ENCODE results near the gene NFKB2.

Gene NFKB2

DNA sequence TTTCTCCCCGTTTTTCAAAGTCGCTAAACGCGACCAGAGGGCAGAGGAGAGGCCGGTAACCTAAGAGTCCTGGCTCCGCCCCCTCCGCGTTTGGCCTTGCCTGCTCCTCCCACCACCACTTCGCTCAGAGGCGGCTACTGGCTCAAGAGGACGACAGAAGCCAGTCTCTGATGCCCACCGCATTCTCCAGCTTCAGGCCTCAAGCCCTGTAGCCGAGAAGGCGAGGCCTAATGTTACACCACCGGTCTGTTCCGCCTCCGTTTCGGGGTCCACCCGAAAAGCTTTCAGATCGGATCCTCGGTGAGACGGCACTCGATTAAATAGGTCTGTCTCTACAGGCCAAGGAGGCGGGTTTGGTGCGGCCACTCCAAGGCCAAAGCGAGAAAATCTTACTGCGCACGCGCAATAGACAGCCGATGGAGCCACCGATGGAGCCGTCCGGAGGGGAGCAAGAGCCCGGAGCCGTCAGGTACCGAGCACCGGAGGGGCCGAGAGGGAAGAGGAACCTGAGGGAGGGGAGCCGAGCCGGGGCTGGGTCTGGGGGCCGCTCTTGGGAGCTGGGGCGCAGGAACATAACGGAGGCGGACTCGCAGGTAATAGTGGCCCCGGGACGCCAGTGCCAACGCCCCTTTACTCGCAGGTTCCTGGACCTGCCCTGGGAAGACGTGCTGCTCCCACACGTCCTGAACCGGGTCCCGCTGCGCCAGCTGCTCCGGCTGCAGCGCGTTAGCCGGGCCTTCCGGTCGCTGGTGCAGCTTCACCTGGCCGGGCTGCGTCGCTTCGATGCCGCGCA is 25.4 kb downstream of the NFKB2 start, which contains the start of gene FBXL15 (continued):
- TF ChIP-seq ZBTB10 (tag by site-specific recombination; IDR thresholded peaks at IDR 0.05) = peak; percentile 62; the same call in 1 of the 2 replicates
- TF ChIP-seq ZNF701 (tag by site-specific recombination; IDR thresholded peaks at IDR 0.05) = no peak
- no peak for TF ChIP-seq ZNF560 (tag by site-specific recombination; IDR thresholded peaks at IDR 0.05; ENCODE audit: borderline replicate concordance)
- TF ChIP-seq ZBTB1 (tag by site-specific recombination; IDR thresholded peaks at IDR 0.05) = peak; percentile 6; the same call in 1 of the 2 replicates
- TF ChIP-seq ZNF223 (tag by site-specific recombination; IDR thresholded peaks at IDR 0.05) = no peak
- peak; percentile 71 for TF ChIP-seq KLF9 (tag by site-specific recombination; IDR thresholded peaks at IDR 0.05; ENCODE audit: low read depth)
- TF ChIP-seq ZNF302 (tag by site-specific recombination; IDR thresholded peaks at IDR 0.05; ENCODE audit: low read depth) = no peak
- TF ChIP-seq ZNF529 (tag by site-specific recombination; IDR thresholded peaks at IDR 0.05; ENCODE audit: insufficient replicate concordance) = no peak
- TF ChIP-seq ZNF157 (tag by site-specific recombination; IDR thresholded peaks at IDR 0.05) = no peak
- peak; percentile 36; the same call in 1 of the 2 replicates for TF ChIP-seq ZNF623 (tag by site-specific recombination; IDR thresholded peaks at IDR 0.05)
- TF ChIP-seq ZNF571 (tag by site-specific recombination; IDR thresholded peaks at IDR 0.05) = no peak
- TF ChIP-seq, protein P1, sequence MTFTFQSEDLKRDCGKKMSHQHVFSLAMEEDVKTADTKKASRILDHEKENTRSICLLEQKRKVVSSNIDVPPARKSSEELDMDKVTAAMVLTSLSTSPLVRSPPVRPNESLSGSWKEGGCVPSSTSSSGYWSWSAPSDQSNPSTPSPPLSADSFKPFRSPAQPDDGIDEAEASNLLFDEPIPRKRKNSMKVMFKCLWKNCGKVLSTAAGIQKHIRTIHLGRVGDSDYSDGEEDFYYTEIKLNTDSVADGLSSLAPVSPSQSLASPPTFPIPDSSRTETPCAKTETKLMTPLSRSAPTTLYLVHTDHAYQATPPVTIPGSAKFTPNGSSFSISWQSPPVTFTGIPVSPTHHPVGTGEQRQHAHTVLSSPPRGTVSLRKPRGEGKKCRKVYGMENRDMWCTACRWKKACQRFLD (tag by site-specific recombination; IDR thresholded peaks at IDR 0.05) = 0 out of 2 replicates have a peak, but pooled peaks have one; percentile 46
- TF ChIP-seq, protein P2, sequence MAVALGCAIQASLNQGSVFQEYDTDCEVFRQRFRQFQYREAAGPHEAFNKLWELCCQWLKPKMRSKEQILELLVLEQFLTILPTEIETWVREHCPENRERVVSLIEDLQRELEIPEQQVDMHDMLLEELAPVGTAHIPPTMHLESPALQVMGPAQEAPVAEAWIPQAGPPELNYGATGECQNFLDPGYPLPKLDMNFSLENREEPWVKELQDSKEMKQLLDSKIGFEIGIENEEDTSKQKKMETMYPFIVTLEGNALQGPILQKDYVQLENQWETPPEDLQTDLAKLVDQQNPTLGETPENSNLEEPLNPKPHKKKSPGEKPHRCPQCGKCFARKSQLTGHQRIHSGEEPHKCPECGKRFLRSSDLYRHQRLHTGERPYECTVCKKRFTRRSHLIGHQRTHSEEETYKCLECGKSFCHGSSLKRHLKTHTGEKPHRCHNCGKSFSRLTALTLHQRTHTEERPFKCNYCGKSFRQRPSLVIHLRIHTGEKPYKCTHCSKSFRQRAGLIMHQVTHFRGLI (tag by site-specific recombination; IDR thresholded peaks at IDR 0.05) = peak; percentile 40; the same call in 1 of the 2 replicates
- TF ChIP-seq ZNF510 (tag by site-specific recombination; IDR thresholded peaks at IDR 0.05; ENCODE audit: insufficient replicate concordance) = no peak
- TF ChIP-seq, protein P3, sequence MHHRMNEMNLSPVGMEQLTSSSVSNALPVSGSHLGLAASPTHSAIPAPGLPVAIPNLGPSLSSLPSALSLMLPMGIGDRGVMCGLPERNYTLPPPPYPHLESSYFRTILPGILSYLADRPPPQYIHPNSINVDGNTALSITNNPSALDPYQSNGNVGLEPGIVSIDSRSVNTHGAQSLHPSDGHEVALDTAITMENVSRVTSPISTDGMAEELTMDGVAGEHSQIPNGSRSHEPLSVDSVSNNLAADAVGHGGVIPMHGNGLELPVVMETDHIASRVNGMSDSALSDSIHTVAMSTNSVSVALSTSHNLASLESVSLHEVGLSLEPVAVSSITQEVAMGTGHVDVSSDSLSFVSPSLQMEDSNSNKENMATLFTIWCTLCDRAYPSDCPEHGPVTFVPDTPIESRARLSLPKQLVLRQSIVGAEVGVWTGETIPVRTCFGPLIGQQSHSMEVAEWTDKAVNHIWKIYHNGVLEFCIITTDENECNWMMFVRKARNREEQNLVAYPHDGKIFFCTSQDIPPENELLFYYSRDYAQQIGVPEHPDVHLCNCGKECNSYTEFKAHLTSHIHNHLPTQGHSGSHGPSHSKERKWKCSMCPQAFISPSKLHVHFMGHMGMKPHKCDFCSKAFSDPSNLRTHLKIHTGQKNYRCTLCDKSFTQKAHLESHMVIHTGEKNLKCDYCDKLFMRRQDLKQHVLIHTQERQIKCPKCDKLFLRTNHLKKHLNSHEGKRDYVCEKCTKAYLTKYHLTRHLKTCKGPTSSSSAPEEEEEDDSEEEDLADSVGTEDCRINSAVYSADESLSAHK (tag by site-specific recombination; IDR thresholded peaks at IDR 0.05) = peak; percentile 41
- peak; percentile 89 for TF ChIP-seq ZNF660 (tag by site-specific recombination; IDR thresholded peaks at IDR 0.05)
- peak; percentile 72; the same call in 1 of the 2 replicates for TF ChIP-seq OVOL3 (tag by site-specific recombination; IDR thresholded peaks at IDR 0.05)
- TF ChIP-seq ZNF114 (tag by site-specific recombination; IDR thresholded peaks at IDR 0.05) = no peak
- TF ChIP-seq ZNF513 (tag by site-specific recombination; IDR thresholded peaks at IDR 0.05) = peak; percentile 24; the same call in 1 of the 2 replicates
- TF ChIP-seq, protein P4, sequence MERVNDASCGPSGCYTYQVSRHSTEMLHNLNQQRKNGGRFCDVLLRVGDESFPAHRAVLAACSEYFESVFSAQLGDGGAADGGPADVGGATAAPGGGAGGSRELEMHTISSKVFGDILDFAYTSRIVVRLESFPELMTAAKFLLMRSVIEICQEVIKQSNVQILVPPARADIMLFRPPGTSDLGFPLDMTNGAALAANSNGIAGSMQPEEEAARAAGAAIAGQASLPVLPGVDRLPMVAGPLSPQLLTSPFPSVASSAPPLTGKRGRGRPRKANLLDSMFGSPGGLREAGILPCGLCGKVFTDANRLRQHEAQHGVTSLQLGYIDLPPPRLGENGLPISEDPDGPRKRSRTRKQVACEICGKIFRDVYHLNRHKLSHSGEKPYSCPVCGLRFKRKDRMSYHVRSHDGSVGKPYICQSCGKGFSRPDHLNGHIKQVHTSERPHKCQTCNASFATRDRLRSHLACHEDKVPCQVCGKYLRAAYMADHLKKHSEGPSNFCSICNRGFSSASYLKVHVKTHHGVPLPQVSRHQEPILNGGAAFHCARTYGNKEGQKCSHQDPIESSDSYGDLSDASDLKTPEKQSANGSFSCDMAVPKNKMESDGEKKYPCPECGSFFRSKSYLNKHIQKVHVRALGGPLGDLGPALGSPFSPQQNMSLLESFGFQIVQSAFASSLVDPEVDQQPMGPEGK (tag by site-specific recombination; IDR thresholded peaks at IDR 0.05) = peak; percentile 94
- TF ChIP-seq ZNF239 (tag by site-specific recombination; IDR thresholded peaks at IDR 0.05) = no peak
- TF ChIP-seq, protein P5, sequence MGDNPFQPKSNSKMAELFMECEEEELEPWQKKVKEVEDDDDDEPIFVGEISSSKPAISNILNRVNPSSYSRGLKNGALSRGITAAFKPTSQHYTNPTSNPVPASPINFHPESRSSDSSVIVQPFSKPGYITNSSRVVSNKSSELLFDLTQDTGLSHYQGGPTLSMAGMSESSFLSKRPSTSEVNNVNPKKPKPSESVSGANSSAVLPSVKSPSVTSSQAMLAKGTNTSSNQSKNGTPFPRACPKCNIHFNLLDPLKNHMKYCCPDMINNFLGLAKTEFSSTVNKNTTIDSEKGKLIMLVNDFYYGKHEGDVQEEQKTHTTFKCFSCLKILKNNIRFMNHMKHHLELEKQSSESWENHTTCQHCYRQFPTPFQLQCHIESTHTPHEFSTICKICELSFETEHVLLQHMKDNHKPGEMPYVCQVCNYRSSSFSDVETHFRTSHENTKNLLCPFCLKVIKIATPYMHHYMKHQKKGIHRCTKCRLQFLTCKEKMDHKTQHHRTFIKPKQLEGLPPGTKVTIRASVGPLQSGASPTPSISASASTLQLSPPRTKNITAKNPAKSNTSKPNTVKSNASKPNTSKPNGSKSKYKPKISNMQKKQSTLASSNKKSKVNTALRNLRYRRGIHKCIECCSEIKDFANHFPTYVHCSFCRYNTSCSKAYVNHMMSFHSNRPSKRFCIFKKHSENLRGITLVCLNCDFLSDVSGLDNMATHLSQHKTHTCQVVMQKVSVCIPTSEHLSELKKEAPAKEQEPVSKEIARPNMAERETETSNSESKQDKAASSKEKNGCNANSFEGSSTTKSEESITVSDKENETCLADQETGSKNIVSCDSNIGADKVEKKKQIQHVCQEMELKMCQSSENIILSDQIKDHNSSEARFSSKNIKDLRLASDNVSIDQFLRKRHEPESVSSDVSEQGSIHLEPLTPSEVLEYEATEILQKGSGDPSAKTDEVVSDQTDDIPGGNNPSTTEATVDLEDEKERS (tag by site-specific recombination; IDR thresholded peaks at IDR 0.05) = 0 out of 2 replicates have a peak, but pooled peaks have one; percentile 18
- peak; percentile 67; the same call in 1 of the 2 replicates for TF ChIP-seq ZNF146 (tag by site-specific recombination; IDR thresholded peaks at IDR 0.05)
